Measurements from ENCODE around the gene RFTN1.

The RFTN1 gene

DNA sequence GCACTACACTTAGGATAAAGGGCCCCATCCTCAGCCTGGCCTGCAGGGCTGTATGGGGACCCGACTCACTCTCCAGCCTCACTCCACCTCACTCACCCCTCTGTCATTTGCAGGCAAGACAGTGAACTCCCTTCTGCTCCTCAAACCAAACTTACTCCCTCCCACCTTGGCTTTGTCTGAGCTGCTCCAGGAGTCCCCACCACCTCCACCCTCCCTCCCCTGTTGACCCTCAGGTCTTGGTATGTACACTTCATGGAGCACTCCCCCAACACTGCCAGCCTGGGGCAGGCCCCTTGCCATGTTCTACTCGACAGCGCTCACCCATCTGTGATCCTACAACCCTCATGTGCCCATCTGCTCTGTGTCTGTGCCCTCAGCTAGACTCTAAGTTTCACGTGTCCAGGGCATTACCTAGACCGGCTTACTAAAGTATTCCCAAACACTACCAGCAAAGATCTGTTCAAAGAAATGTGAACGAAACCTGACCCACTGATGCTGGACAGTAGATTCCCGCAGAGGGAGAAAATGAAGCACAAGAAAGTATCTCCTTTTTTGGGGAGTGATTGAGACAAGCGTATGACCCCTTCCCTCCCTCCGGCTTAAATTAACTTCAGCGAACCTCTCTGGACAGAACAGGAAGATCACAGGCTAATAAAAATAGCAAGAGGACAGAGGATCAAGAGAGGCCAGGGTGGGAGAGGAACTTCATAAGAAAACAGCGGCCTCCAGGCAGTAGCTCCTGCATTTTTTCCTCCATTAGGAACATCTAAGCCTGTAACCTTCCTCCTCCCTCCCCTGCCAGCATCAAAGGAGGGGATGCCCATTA is 113.2 kb downstream of the RFTN1 start:
- Histone ChIP-seq H2AFZ (ENCODE audit: low read length) (no peak overlapping the region), H3K27me3 (ENCODE audit: insufficient read depth, low read length, poor library complexity, severe bottlenecking) (no peaks in the 10 kb centered on the region), H3K36me3 (ENCODE audit: insufficient read depth, low read length) (peaks cover 57% of the 10 kb centered on the region), H3F3A (ENCODE audit: low read depth) (no peaks in the 10 kb centered on the region), H3K4me3 (ENCODE audit: low read length, poor library complexity, severe bottlenecking) (no peak overlapping the region), H3K9me3 (ENCODE audit: insufficient read depth, low read depth, low read length) (no peaks in the 10 kb centered on the region), H3K4me1 (ENCODE audit: insufficient read depth, low read length, poor library complexity, severe bottlenecking) (peaks cover 7% of the 10 kb centered on the region), H3K9me2 (replicated peaks; ENCODE audit: low read depth, low read length) (no peaks in the 10 kb centered on the region), H3K9ac (ENCODE audit: low read depth, low read length, poor library complexity, severe bottlenecking) (no peak overlapping the region), H3K4me2 (ENCODE audit: low read depth, low read length, poor library complexity, severe bottlenecking) (no peak overlapping the region), H4K20me1 (ENCODE audit: insufficient read depth, low read length, poor library complexity, severe bottlenecking) (peaks cover 4% of the 10 kb centered on the region), H3K79me2 (ENCODE audit: insufficient read depth, low read length) (peaks cover 34% of the 10 kb centered on the region; the same call in 1 of the 2 replicates)
- no peak for TF ChIP-seq EZH2phosphoT487 (IDR thresholded peaks at IDR 0.05; ENCODE audit: borderline replicate concordance)
- TF ChIP-seq, protein P1, sequence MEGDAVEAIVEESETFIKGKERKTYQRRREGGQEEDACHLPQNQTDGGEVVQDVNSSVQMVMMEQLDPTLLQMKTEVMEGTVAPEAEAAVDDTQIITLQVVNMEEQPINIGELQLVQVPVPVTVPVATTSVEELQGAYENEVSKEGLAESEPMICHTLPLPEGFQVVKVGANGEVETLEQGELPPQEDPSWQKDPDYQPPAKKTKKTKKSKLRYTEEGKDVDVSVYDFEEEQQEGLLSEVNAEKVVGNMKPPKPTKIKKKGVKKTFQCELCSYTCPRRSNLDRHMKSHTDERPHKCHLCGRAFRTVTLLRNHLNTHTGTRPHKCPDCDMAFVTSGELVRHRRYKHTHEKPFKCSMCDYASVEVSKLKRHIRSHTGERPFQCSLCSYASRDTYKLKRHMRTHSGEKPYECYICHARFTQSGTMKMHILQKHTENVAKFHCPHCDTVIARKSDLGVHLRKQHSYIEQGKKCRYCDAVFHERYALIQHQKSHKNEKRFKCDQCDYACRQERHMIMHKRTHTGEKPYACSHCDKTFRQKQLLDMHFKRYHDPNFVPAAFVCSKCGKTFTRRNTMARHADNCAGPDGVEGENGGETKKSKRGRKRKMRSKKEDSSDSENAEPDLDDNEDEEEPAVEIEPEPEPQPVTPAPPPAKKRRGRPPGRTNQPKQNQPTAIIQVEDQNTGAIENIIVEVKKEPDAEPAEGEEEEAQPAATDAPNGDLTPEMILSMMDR (conservative IDR thresholded peaks at IDR 0.05; ENCODE audit: low read length), result no peak

DNA sequence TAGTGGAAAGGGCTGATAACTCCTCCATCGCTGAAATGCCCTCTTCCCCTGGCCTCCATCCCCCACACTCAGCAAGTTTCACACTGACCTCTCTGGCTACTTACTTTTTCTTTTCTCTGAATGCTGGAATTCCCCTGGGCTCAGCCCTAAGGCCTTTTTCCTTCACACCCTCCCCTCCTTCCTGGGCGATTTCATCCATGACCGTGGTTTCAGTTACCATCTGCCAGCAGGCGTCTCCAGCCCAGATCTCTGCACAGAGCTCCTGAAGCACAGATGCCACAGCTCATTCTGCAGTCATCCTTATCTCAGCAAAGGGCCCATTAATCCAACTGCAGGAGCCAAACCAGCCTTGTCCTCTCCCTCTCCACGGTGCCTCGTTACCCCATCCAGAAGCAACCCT is 114.0 kb downstream of the RFTN1 start:
- Histone ChIP-seq H3K9me3 (ENCODE audit: insufficient read depth, low read depth, low read length) (no peaks in the 10 kb centered on the region), H3K4me1 (ENCODE audit: insufficient read depth, low read length, poor library complexity, severe bottlenecking) (peaks cover 11% of the 10 kb centered on the region), H3K9me2 (replicated peaks; ENCODE audit: low read depth, low read length) (no peaks in the 10 kb centered on the region), H3F3A (ENCODE audit: low read depth) (no peaks in the 10 kb centered on the region), H2AFZ (ENCODE audit: low read length) (no peak overlapping the region), H3K4me2 (ENCODE audit: low read depth, low read length, poor library complexity, severe bottlenecking) (no peak overlapping the region), H3K27me3 (ENCODE audit: insufficient read depth, low read length, poor library complexity, severe bottlenecking) (no peaks in the 10 kb centered on the region), H3K36me3 (ENCODE audit: insufficient read depth, low read length) (peaks cover 49% of the 10 kb centered on the region), H3K9ac (ENCODE audit: low read depth, low read length, poor library complexity, severe bottlenecking) (no peak overlapping the region), H3K4me3 (ENCODE audit: low read length, poor library complexity, severe bottlenecking) (no peak overlapping the region), H3K79me2 (ENCODE audit: insufficient read depth, low read length) (peaks cover 32% of the 10 kb centered on the region; the same call in 1 of the 2 replicates), H4K20me1 (ENCODE audit: insufficient read depth, low read length, poor library complexity, severe bottlenecking) (peaks cover 11% of the 10 kb centered on the region)
- TF ChIP-seq, protein P1 (conservative IDR thresholded peaks at IDR 0.05; ENCODE audit: low read length), result no peak
- TF ChIP-seq EZH2phosphoT487 (IDR thresholded peaks at IDR 0.05; ENCODE audit: borderline replicate concordance), result no peak

DNA sequence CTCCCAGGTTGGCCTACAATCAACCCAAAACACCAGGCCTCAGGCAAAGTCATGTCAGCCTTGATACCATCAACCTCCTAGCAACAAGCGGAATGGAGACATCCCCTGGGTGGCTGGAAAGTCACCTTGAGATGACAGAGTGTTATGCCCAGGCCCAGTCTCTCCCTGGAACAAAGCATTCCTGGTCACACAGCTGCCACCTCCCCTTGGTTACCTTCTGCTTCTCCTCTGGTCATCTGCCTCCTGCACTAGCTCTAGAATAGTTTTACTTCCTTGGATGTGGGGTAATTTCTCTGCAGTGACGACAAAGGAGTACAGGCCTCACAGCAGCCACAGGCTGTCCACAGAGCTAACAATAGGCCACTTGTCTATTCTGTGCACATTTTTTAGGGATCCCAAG is 114.9 kb downstream of the RFTN1 start:
- no peaks in the 10 kb centered on the region for H3F3A ChIP-seq (ENCODE audit: low read depth)
- no peaks in the 10 kb centered on the region for H3K9me2 ChIP-seq (replicated peaks; ENCODE audit: low read depth, low read length)
- H3K9ac ChIP-seq (ENCODE audit: low read depth, low read length, poor library complexity, severe bottlenecking), result no peak overlapping the region
- no peaks in the 10 kb centered on the region for H3K27me3 ChIP-seq (ENCODE audit: insufficient read depth, low read length, poor library complexity, severe bottlenecking)
- no peak overlapping the region for H3K4me2 ChIP-seq (ENCODE audit: low read depth, low read length, poor library complexity, severe bottlenecking)
- no peak overlapping the region for H2AFZ ChIP-seq (ENCODE audit: low read length)
- H3K4me1 ChIP-seq (ENCODE audit: insufficient read depth, low read length, poor library complexity, severe bottlenecking), result peaks cover 11% of the 10 kb centered on the region
- no peak overlapping the region for H3K4me3 ChIP-seq (ENCODE audit: low read length, poor library complexity, severe bottlenecking)
- peaks cover 54% of the 10 kb centered on the region for H3K36me3 ChIP-seq (ENCODE audit: insufficient read depth, low read length)
- TF ChIP-seq, protein P1 (conservative IDR thresholded peaks at IDR 0.05; ENCODE audit: low read length), result no peak
- no peak for TF ChIP-seq EZH2phosphoT487 (IDR thresholded peaks at IDR 0.05; ENCODE audit: borderline replicate concordance)
- no peaks in the 10 kb centered on the region for H3K9me3 ChIP-seq (ENCODE audit: insufficient read depth, low read depth, low read length)
- H3K79me2 ChIP-seq (ENCODE audit: insufficient read depth, low read length), result peaks cover 38% of the 10 kb centered on the region; the same call in 1 of the 2 replicates
- peaks cover 11% of the 10 kb centered on the region for H4K20me1 ChIP-seq (ENCODE audit: insufficient read depth, low read length, poor library complexity, severe bottlenecking)

All from Loucy (cell line).